ENCODE measurements around the gene SCARB1. TPM values are rescaled to one million over a fixed set of nuclear protein-coding genes. Genes with fewer than 3 reads are reported as not detected.

Gene SCARB1
- total RNA-seq, 1 donor: 9.4 TPM

DNA sequence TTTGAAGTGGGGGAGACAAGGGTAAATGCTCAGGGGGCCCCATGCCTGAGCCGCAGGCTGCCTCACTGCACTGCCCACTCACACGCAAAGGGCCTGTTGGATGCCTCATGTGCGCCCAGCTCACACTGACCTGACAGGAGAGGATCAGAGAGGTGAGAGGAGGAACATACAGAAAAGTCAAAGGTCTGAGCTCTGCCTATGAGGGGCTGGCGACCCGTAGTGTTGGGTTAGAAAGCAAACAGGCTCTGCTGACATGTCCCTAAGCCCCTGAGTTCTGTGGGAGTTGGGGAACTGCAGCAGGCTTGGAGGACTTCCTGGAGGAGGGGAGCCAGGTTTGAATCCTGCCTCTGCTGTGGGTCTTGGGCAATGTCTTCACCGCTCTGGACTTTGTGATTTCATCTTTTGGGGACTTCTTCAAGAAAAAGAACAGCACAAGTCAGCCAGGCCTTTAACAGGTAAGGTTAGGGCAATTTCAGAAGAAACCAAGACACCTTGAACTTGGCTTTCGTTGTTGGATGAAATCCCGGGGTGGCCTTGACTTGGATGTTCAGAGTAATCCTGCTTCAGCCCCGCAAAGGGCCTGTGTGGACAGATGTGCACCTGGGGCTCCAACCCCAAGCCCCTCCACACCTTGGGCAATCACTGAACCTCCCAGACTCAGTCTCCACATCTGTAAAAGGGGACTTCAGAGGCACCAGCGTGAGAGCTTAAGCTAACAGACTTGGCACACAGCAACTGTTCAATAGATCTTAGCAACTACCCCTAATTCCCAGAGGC lies 116.8 kb downstream of the SCARB1 start:
- Histone ChIP-seq H3K9me3 (ENCODE audit: low read depth, low read length) (no peaks in the 10 kb centered on the region), H3K4me2 (ENCODE audit: insufficient read depth, low read length) (peak overlapping the region; percentile 45), H2AFZ (ENCODE audit: low read length) (no peak overlapping the region), H4K20me1 (ENCODE audit: insufficient read depth, low read length) (peaks cover 2% of the 10 kb centered on the region), H3K36me3 (ENCODE audit: insufficient read depth, low read length) (no peaks in the 10 kb centered on the region), H3K79me2 (ENCODE audit: insufficient read depth, low read length) (no peaks in the 10 kb centered on the region), H3K4me1 (ENCODE audit: insufficient read depth, low read length) (peaks cover 25% of the 10 kb centered on the region), H3K4me3 (ENCODE audit: insufficient read depth, low read length) (no peak overlapping the region), H3K27me3 (ENCODE audit: insufficient read depth, low read length) (no peaks in the 10 kb centered on the region), H3K27ac (ENCODE audit: low read depth, low read length) (peak overlapping the region; percentile 33)
- DNase-seq (ENCODE audit: insufficient read length, low spot score, missing footprints): peak; percentile 39
- TF ChIP-seq, protein P1, sequence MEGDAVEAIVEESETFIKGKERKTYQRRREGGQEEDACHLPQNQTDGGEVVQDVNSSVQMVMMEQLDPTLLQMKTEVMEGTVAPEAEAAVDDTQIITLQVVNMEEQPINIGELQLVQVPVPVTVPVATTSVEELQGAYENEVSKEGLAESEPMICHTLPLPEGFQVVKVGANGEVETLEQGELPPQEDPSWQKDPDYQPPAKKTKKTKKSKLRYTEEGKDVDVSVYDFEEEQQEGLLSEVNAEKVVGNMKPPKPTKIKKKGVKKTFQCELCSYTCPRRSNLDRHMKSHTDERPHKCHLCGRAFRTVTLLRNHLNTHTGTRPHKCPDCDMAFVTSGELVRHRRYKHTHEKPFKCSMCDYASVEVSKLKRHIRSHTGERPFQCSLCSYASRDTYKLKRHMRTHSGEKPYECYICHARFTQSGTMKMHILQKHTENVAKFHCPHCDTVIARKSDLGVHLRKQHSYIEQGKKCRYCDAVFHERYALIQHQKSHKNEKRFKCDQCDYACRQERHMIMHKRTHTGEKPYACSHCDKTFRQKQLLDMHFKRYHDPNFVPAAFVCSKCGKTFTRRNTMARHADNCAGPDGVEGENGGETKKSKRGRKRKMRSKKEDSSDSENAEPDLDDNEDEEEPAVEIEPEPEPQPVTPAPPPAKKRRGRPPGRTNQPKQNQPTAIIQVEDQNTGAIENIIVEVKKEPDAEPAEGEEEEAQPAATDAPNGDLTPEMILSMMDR (IDR thresholded peaks at IDR 0.05; ENCODE audit: extremely low read depth, low read depth, low read length): no peak

DNA sequence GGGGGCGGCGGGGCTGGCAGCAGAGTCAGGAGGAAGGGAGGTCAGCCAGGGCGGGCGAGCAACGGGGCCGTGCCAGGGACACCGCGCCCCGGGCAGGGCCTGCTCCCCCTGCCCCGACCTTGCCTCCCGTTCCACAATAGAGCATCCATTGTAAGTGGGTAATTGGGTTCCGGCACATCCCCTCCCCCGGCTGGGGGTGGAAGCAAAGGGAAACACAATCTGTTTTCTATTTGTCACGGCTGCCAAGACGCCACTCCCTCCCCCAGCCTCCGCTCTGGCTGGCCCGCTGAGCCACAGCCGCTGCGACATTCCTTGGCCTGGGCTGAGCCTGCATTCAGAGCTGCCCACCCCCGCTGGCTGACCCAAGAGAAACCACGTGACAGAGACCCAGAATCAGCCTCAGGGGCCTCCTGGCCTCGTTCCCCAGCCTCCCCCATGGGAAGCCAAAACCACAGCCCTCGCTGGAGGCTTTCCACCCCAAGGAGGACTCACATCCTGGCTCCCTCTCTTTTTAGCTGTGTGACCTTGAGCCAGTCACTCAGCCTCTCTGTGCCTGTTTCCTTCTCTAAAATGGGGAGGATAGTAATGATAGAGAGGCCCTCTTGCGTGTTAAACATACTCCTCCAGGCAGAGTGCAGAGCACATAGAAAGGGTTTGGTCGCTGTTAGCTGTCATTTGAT lies 117.6 kb downstream of the SCARB1 start:
- DNase-seq (ENCODE audit: insufficient read length, low spot score, missing footprints): peak; percentile 98
- Histone ChIP-seq H3K27me3 (ENCODE audit: insufficient read depth, low read length) (no peaks in the 10 kb centered on the region), H3K79me2 (ENCODE audit: insufficient read depth, low read length) (no peaks in the 10 kb centered on the region), H3K36me3 (ENCODE audit: insufficient read depth, low read length) (no peaks in the 10 kb centered on the region), H2AFZ (ENCODE audit: low read length) (peak overlapping the region; percentile 81), H3K4me3 (ENCODE audit: insufficient read depth, low read length) (peak overlapping the region; percentile 54), H3K27ac (ENCODE audit: low read depth, low read length) (peak overlapping the region; percentile 33), H4K20me1 (ENCODE audit: insufficient read depth, low read length) (peaks cover 2% of the 10 kb centered on the region), H3K4me1 (ENCODE audit: insufficient read depth, low read length) (peaks cover 26% of the 10 kb centered on the region), H3K4me2 (ENCODE audit: insufficient read depth, low read length) (peak overlapping the region; percentile 67), H3K9me3 (ENCODE audit: low read depth, low read length) (no peaks in the 10 kb centered on the region)
- TF ChIP-seq, protein P1 (IDR thresholded peaks at IDR 0.05; ENCODE audit: extremely low read depth, low read depth, low read length): no peak

GRCh38 chr12:124745465-124745890 lies 118.2 kb downstream of the SCARB1 start:
- peak overlapping the region; percentile 81 for H2AFZ ChIP-seq (ENCODE audit: low read length)
- H3K36me3 ChIP-seq (ENCODE audit: insufficient read depth, low read length): no peaks in the 10 kb centered on the region
- TF ChIP-seq, protein P1 (IDR thresholded peaks at IDR 0.05; ENCODE audit: extremely low read depth, low read depth, low read length): no peak
- H3K79me2 ChIP-seq (ENCODE audit: insufficient read depth, low read length): no peaks in the 10 kb centered on the region
- peak overlapping the region; percentile 54 for H3K4me3 ChIP-seq (ENCODE audit: insufficient read depth, low read length)
- H3K4me2 ChIP-seq (ENCODE audit: insufficient read depth, low read length): peak overlapping the region; percentile 67
- peaks cover 2% of the 10 kb centered on the region for H4K20me1 ChIP-seq (ENCODE audit: insufficient read depth, low read length)
- H3K4me1 ChIP-seq (ENCODE audit: insufficient read depth, low read length): peaks cover 31% of the 10 kb centered on the region
- no peak for DNase-seq (ENCODE audit: insufficient read length, low spot score, missing footprints)
- no peaks in the 10 kb centered on the region for H3K27me3 ChIP-seq (ENCODE audit: insufficient read depth, low read length)
- H3K9me3 ChIP-seq (ENCODE audit: low read depth, low read length): no peaks in the 10 kb centered on the region
- H3K27ac ChIP-seq (ENCODE audit: low read depth, low read length): peak overlapping the region; percentile 33

All from osteoblast (primary cell).